Measurements from ENCODE around the gene UAP1L1. TPM values are rescaled to one million over a fixed set of nuclear protein-coding genes. Genes with fewer than 3 reads are reported as not detected.

Gene UAP1L1
- total RNA-seq, 1 donor from 2014 or later = 12.6 TPM

- peak; percentile 28 for DNase-seq
- ATAC-seq = no peak
- intact Hi-C loops (cut with micrococcal nuclease) = no loop called here
Observed at GRCh38 chr9:137084526-137084925, 7.2 kb downstream of the UAP1L1 start.

- intact Hi-C loops (cut with micrococcal nuclease) = no loop called here
- ATAC-seq = peak; percentile 47
- DNase-seq = peak; percentile 74
Observed at GRCh38 chr9:137085920-137086530, 8.7 kb downstream of the UAP1L1 start.

- ATAC-seq (peak; percentile 91), DNase-seq (peak; percentile 100)
- intact Hi-C loops (cut with micrococcal nuclease) = no loop called here
Observed at GRCh38 chr9:137086531-137087408, 9.5 kb downstream of the UAP1L1 start, which contains the start of gene MAN1B1. Gene MAN1B1 (plus strand): TSS chr9:137086985. CDS start chr9:137087000, 15 bp downstream.

GRCh38 chr9:137087409-137087925 lies 10.2 kb downstream of the UAP1L1 start:
- no peak for ATAC-seq
- no peak for DNase-seq
- intact Hi-C loops (cut with micrococcal nuclease) = no loop called here

GRCh38 chr9:137088121-137088520 lies 10.8 kb downstream of the UAP1L1 start:
- intact Hi-C loops (cut with micrococcal nuclease) = no loop called here
- DNase-seq (no peak), ATAC-seq (no peak)

- DNase-seq = no peak
- intact Hi-C loops (cut with micrococcal nuclease) = no loop called here
- no peak for ATAC-seq
Observed at GRCh38 chr9:137089232-137089947, 12.1 kb downstream of the UAP1L1 start.

GRCh38 chr9:137095664-137096517 lies 18.6 kb downstream of the UAP1L1 start:
- ATAC-seq (no peak), DNase-seq (no peak)
- intact Hi-C loops (cut with micrococcal nuclease) = no loop called here

- intact Hi-C loops (cut with micrococcal nuclease) = no loop called here
- no peak for ATAC-seq
- no peak for DNase-seq
Observed at GRCh38 chr9:137096785-137097546, 19.6 kb downstream of the UAP1L1 start.

GRCh38 chr9:137097761-137098462 lies 20.6 kb downstream of the UAP1L1 start:
- intact Hi-C loops (cut with micrococcal nuclease) = no loop called here
- DNase-seq (no peak), ATAC-seq (no peak)

- intact Hi-C loops (cut with micrococcal nuclease) = no loop called here
- DNase-seq (no peak), ATAC-seq (no peak)
Observed at GRCh38 chr9:137099231-137099630, 21.9 kb downstream of the UAP1L1 start.

GRCh38 chr9:137103206-137103999 lies 26.1 kb downstream of the UAP1L1 start:
- no peak for ATAC-seq
- intact Hi-C loops (cut with micrococcal nuclease) = no loop called here
- DNase-seq = peak; percentile 15

GRCh38 chr9:137105814-137106661 lies 28.7 kb downstream of the UAP1L1 start:
- DNase-seq = peak; percentile 15
- intact Hi-C loops (cut with micrococcal nuclease) = no loop called here
- no peak for ATAC-seq

GRCh38 chr9:137106662-137107250 lies 29.4 kb downstream of the UAP1L1 start:
- ATAC-seq = no peak
- no peak for DNase-seq
- intact Hi-C loops (cut with micrococcal nuclease) = no loop called here

GRCh38 chr9:137107312-137107921 lies 30.1 kb downstream of the UAP1L1 start:
- DNase-seq = no peak
- no peak for ATAC-seq
- intact Hi-C loops (cut with micrococcal nuclease) = no loop called here

GRCh38 chr9:137107982-137108381 lies 30.7 kb downstream of the UAP1L1 start:
- no peak for ATAC-seq
- peak; percentile 19 for DNase-seq
- intact Hi-C loops (cut with micrococcal nuclease) = no loop called here

Measured in left ventricle myocardium superior (tissue), 1 donor.